Neuronal stem cell (in vitro differentiated cells): ENCODE results near the gene EML1.
"Not testable (repeated sequence)": the region's sequence is repeated elsewhere in the genome, so short reads cannot be mapped to it uniquely, and the experiment has no call there.

Source experiments
- DNase-seq: peaks from one replicate; pipeline ENCODE4 v3.0.0-alpha.2; 2013; ENCODE audit warnings: low spot score
- H2AFZ ChIP-seq: one replicate; pipeline ENCODE4 v1.6.1; 2013; ENCODE audit warnings: mild to moderate bottlenecking, low read length, inconsistent platforms
- H2AK5ac ChIP-seq: 2 replicates; pipeline ENCODE4 v1.6.1; 2013; ENCODE audit warnings: low read depth, mild to moderate bottlenecking, inconsistent platforms, low read length, moderate library complexity, mixed read lengths
- H2BK120ac ChIP-seq: 2 replicates; pipeline ENCODE4 v1.6.1; 2013; ENCODE audit warnings: low read depth, mild to moderate bottlenecking, inconsistent platforms, low read length, moderate library complexity, mixed read lengths
- H2BK12ac ChIP-seq: one replicate; pipeline ENCODE4 v1.6.1; 2013; ENCODE audit warnings: low read length, inconsistent platforms
- H2BK15ac ChIP-seq: 2 replicates; pipeline ENCODE4 v1.6.1; 2013; ENCODE audit warnings: mild to moderate bottlenecking, low read length, inconsistent platforms, mixed read lengths
- H2BK5ac ChIP-seq: one replicate; pipeline ENCODE4 v1.6.1; 2013; ENCODE audit warnings: inconsistent platforms, mild to moderate bottlenecking, low read length, moderate library complexity
- H3K14ac ChIP-seq: one replicate; pipeline ENCODE4 v1.6.1; 2013; ENCODE audit warnings: low read length, inconsistent platforms
- H3K18ac ChIP-seq: 2 replicates; pipeline ENCODE4 v1.6.1; 2013; ENCODE audit warnings: low read length, inconsistent platforms
- H3K23ac ChIP-seq: 2 replicates; pipeline ENCODE4 v1.6.1; 2013; ENCODE audit warnings: low read depth, mild to moderate bottlenecking, mixed read lengths, low read length, inconsistent platforms; ENCODE audit not compliant: poor library complexity
- H3K27ac ChIP-seq: replicated peaks from 3 replicates; pipeline ENCODE4 v1.5.1; 2013; ENCODE audit warnings: low read length, inconsistent platforms
- H3K27me3 ChIP-seq, 3 experiments: 2 replicates each; pipeline ENCODE4 v1.6.1; 2013; ENCODE audit warnings: low read length in 3 of 3, mild to moderate bottlenecking in 2 of 3, inconsistent platforms in 1 of 3, low read depth in 1 of 3, mixed read lengths in 1 of 3, moderate library complexity in 1 of 3; ENCODE audit not compliant: control insufficient read depth in 3 of 3, insufficient read depth in 3 of 3
- H3K36me3 ChIP-seq, 2 donors: replicated peaks in 1 of 2; 2 replicates each; pipeline ENCODE4 v1.6.1; 2013; ENCODE audit warnings: low read length in 2 of 2; ENCODE audit not compliant: control insufficient read depth in 2 of 2, insufficient read depth in 2 of 2
- H3K4ac ChIP-seq: 2 replicates; pipeline ENCODE4 v1.6.1; 2013; ENCODE audit warnings: inconsistent platforms, mild to moderate bottlenecking, low read length, moderate library complexity
- H3K4me1 ChIP-seq, 2 donors: 1 replicate in 1 of 2; 2 replicates in 1 of 2; pipeline ENCODE4 v1.6.1; 2013; ENCODE audit warnings: low read length in 2 of 2, low read depth in 1 of 2; ENCODE audit not compliant: control insufficient read depth in 2 of 2, insufficient read depth in 1 of 2
- H3K4me2 ChIP-seq: one replicate; pipeline ENCODE4 v1.6.1; 2013; ENCODE audit warnings: mild to moderate bottlenecking, low read length, inconsistent platforms; ENCODE audit not compliant: insufficient read depth, poor library complexity, severe bottlenecking
- H3K4me3 ChIP-seq, 2 donors: 2 replicates each; pipeline ENCODE4 v1.5.1; 2013; ENCODE audit warnings: low read length in 2 of 2, mild to moderate bottlenecking in 2 of 2, inconsistent platforms in 1 of 2, moderate library complexity in 1 of 2
- H3K79me1 ChIP-seq: one replicate; pipeline ENCODE4 v1.6.1; 2013; ENCODE audit warnings: low read depth, mild to moderate bottlenecking, inconsistent platforms, low read length, moderate library complexity
- H3K9ac ChIP-seq: one replicate; pipeline ENCODE4 v1.6.1; 2013; ENCODE audit warnings: mild to moderate bottlenecking, low read depth, low read length, inconsistent platforms; ENCODE audit not compliant: poor library complexity
- H3K9me3 ChIP-seq, 2 donors: replicated peaks in 1 of 2; 2 replicates each; pipeline versions ENCODE3 to v1.6.1; 2013; ENCODE audit warnings: low read length in 2 of 2, mild to moderate bottlenecking in 2 of 2, inconsistent platforms in 1 of 2, low read depth in 1 of 2, mixed read lengths in 1 of 2, moderate library complexity in 1 of 2; ENCODE audit not compliant: control insufficient read depth in 2 of 2, insufficient read depth in 1 of 2
- H4K8ac ChIP-seq: one replicate; pipeline ENCODE4 v1.6.1; 2013; ENCODE audit warnings: low read depth, mild to moderate bottlenecking, inconsistent platforms, low read length, moderate library complexity
- H4K91ac ChIP-seq: one replicate; pipeline ENCODE4 v1.6.1; 2013; ENCODE audit warnings: low read length, low read depth, mild to moderate bottlenecking, inconsistent platforms; ENCODE audit not compliant: poor library complexity
- WGBS, 2 donors: extraction: QIAGEN DNeasy Blood & Tissue Kit; methylation state at CpG; one replicate each; pipeline ENCODE4 v1.1.7; 2013; ENCODE audit warnings: missing lambda C conversion rate in 2 of 2, mixed read lengths in 1 of 2; ENCODE audit not compliant: insufficient read length in 2 of 2, insufficient replicate concordance in 1 of 2; ENCODE audit errors: extremely low coverage in 2 of 2; 5-methylcytosine and 5-hydroxymethylcytosine counted together

Gene EML1

DNA sequence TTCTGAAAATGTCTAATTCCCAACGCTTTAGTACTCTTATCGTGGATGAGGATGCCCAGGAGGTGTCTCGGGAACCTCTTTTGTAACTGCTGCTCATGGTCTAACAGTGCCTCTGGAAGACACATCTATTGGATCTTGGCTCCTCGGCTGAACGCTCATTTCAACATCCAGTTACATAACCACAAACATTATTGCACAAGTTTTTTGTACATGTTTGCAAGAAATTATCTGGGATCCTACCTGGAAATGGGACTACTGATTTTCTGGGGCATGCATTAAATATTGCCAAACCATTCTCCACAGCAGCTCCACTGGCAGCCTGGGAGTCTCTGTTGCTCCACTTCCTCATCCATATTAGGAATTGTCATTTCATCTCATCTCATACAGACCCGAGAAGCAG, 154.5 kb downstream of the EML1 start:
- Histone ChIP-seq H3K18ac (no peak overlapping the region), H3K4ac (no peak overlapping the region), H3K4me1 (peaks cover 4 to 18% of the 10 kb centered on the region in 2 donors), H3K4me3 (no peak overlapping the region), H3K23ac (no peak overlapping the region), H2BK15ac (no peak overlapping the region), H3K4me2 (no peak overlapping the region), H2BK120ac (no peak overlapping the region), H3K9ac (no peak overlapping the region), H2BK5ac (no peak overlapping the region), H3K14ac (no peak overlapping the region), H3K36me3 (peaks cover 8 to 13% of the 10 kb centered on the region in 2 donors), H2BK12ac (no peak overlapping the region), H2AFZ (no peak overlapping the region), H4K91ac (no peak overlapping the region), H3K27ac (no peak overlapping the region), H3K27me3 (no peaks in the 10 kb centered on the region), H3K79me1 (no peaks in the 10 kb centered on the region), H3K9me3 (peaks cover 0 to 4% of the 10 kb centered on the region in 2 donors), H4K8ac (no peak overlapping the region), H2AK5ac (no peak overlapping the region)
- no CpG with 5 or more reads among the region's 6 CpGs for WGBS, 2 donors
- DNase-seq: no peak

GRCh38 chr14:99949011-99949732, 156.0 kb downstream of the EML1 start:
- H3K4me3 ChIP-seq, H3K4me2 ChIP-seq, H3K36me3 ChIP-seq, H3K23ac ChIP-seq, H3K9ac ChIP-seq, H2AFZ ChIP-seq, H3K14ac ChIP-seq, H2AK5ac ChIP-seq, H3K18ac ChIP-seq, H2BK12ac ChIP-seq, DNase-seq, H2BK15ac ChIP-seq, H3K79me1 ChIP-seq, H3K9me3 ChIP-seq, H3K4ac ChIP-seq, H2BK120ac ChIP-seq, H4K91ac ChIP-seq, H3K27me3 ChIP-seq, H2BK5ac ChIP-seq, H3K27ac ChIP-seq: not testable (repeated sequence)
- no CpG with 5 or more reads among the region's 19 CpGs for WGBS, 2 donors
- H4K8ac ChIP-seq: peak overlapping the region; percentile 8
- H3K4me1 ChIP-seq: peaks cover 4 to 18% of the 10 kb centered on the region in 2 donors

DNA sequence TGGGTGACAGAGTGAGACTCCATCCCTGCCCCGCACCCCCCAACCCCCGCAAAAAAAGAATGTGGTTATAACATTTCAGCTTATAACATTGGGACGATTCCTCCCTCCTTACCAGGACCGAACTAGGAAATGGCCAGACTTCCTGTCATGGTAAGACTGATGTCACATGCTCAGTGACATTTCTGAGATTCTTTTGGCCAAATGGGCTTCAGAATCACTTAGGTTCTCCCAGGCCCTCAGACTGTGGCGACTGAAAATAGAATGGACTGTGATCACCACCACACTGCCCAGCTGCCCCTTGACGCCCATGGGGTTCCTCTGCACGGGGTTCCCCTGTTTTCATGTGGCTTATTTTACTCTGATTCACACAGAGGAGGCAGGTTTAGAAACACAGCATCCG, 157.0 kb downstream of the EML1 start:
- Histone ChIP-seq H3K27ac (no peak overlapping the region), H3K9me3 (peaks cover 0 to 4% of the 10 kb centered on the region in 2 donors), H2BK12ac (no peak overlapping the region), H2BK120ac (no peak overlapping the region), H3K36me3 (no peaks in the 10 kb centered on the region), H2AFZ (no peak overlapping the region), H3K4me3 (no peak overlapping the region), H3K14ac (no peak overlapping the region), H3K23ac (no peak overlapping the region), H3K4me2 (no peak overlapping the region), H2BK5ac (no peak overlapping the region), H4K91ac (no peak overlapping the region), H3K27me3 (no peaks in the 10 kb centered on the region), H2AK5ac (no peak overlapping the region), H3K4ac (no peak overlapping the region), H3K4me1 (peaks cover 4 to 18% of the 10 kb centered on the region in 2 donors), H2BK15ac (no peak overlapping the region), H3K9ac (no peak overlapping the region), H4K8ac (no peak overlapping the region), H3K79me1 (no peaks in the 10 kb centered on the region), H3K18ac (no peak overlapping the region)
- no peak for DNase-seq
- no CpG with 5 or more reads among the region's 8 CpGs for WGBS, 2 donors

GRCh38 chr14:99951085-99951484, 157.9 kb downstream of the EML1 start:
- H4K8ac ChIP-seq: no peak overlapping the region
- H2BK120ac ChIP-seq: no peak overlapping the region
- no peaks in the 10 kb centered on the region for H3K36me3 ChIP-seq
- peak overlapping the region; percentile 29 for H2BK5ac ChIP-seq
- no peak overlapping the region for H2BK12ac ChIP-seq
- H2AK5ac ChIP-seq: peak overlapping the region; percentile 36
- WGBS, 2 donors: no CpG with 5 or more reads among the region's 8 CpGs
- no peak for DNase-seq
- no peak overlapping the region for H3K4ac ChIP-seq
- H3K27me3 ChIP-seq: no peaks in the 10 kb centered on the region
- H3K9ac ChIP-seq: no peak overlapping the region
- no peak overlapping the region for H3K23ac ChIP-seq
- no peak overlapping the region for H3K14ac ChIP-seq
- no peak overlapping the region for H4K91ac ChIP-seq
- no peaks in the 10 kb centered on the region for H3K79me1 ChIP-seq
- H3K18ac ChIP-seq: no peak overlapping the region
- H3K9me3 ChIP-seq: peaks cover 0 to 4% of the 10 kb centered on the region in 2 donors
- H2AFZ ChIP-seq: no peak overlapping the region
- no peak overlapping the region for H2BK15ac ChIP-seq
- H3K4me2 ChIP-seq: no peak overlapping the region
- H3K4me1 ChIP-seq: peaks cover 4 to 17% of the 10 kb centered on the region in 2 donors
- H3K27ac ChIP-seq: no peak overlapping the region
- no peak overlapping the region for H3K4me3 ChIP-seq
